HG02884 (cell line): ENCODE measurements around the gene CNIH4.
"Not testable (repeated sequence)": the region's sequence is repeated elsewhere in the genome, so short reads cannot be mapped to it uniquely, and the experiment has no call there.

ENCODE experiments used
- ATAC-seq: cut with Tn5 transposase; IDR thresholded peaks from one replicate; pipeline ENCODE4 v1.9.1; 2021; ENCODE audit warnings: mild to moderate bottlenecking, moderate library complexity; ENCODE audit not compliant: unreplicated experiment

CNIH4 gene

DNA sequence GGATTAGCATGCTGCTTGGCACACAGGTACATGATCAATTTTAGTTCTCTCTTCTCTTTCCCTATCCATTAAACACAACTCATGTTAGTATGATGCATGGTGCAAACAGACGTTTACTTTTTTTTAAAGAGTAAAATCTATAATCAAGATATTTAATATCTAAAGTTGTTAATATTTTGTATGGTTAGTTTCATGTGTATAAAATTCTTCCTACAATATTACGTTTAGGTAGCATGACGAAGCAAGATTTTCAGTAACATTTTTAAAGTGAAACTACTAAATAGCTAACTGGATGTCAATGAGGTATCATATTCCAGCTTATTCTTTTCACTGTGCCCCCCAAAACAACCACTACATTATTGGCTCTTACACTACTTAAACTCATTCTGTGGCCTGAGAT, 36.6 kb downstream of the CNIH4 start:
- no peak for ATAC-seq

DNA sequence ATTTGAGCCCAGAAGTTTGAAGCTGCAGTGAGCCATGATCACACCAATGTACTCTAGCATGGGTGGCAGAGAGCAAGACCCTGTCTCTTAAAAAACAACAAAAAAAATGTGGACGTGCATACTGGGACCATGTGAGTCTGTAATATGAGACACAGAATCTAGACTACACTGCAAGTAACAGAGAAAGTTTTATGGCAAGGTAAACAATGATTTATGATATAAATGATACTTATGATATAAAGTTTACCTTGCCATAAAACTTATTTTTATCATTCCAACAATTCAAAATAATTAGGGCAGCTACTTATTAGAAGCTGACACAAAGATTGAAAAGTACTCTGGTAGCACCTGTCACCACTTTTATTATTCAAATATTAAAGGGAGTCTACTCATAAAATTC, 43.2 kb downstream of the CNIH4 start:
- ATAC-seq, result no peak

DNA sequence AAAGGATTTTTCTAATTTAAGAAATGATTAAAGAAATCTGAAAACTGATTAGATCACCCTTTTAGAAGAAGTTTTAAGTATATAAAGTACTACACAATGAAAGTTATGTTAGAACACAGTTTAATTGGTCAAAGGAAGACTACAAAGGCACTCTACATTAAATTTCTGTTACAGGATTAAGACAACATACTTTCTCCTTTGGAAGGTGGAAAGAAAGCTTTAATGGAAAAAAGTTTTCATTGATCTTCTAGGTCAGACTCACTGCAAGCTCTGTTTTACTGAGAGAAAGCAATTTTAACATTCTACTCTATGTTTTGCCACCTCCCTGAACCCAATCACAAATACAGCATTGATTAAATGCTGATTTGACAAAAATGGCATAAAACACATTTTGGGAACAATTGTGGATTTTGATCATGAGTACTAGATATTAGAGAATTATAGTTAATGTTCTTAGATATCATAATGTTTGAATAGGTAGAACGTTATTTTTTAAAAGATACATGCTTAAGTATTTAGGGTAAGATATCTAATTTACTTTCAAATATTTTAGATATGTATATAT, 45.9 kb downstream of the CNIH4 start:
- ATAC-seq, result no peak

DNA sequence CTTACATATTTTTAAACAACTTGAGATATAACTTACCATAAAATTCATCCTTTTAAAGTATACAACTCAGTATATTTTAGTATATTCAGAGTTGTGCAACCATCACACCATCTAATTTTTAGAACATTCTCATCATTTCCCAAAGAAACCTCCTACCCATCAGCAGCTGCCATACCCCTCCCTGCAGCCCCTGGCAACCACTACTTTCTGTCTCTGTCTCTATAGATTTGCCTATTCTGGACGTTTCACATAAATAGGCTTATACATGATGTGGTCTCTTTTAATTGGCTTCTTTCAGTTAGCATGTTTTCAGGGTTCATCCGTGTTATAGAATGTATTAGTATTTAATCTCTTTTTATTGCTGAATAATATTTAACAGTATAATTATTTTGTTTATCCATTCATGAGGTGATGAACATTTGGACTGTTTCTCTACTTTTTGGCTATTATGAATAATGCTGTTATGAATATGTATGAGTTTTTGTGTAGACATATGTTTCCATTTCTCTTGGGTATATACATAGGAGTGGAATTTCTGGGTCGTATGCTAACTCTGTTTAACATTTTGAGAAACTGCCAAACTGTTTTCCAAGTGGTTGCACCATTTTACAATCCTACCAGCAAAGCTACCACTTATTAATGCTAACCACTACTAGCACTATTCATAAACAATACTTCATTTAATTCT, 48.4 kb downstream of the CNIH4 start:
- ATAC-seq, result no peak

DNA sequence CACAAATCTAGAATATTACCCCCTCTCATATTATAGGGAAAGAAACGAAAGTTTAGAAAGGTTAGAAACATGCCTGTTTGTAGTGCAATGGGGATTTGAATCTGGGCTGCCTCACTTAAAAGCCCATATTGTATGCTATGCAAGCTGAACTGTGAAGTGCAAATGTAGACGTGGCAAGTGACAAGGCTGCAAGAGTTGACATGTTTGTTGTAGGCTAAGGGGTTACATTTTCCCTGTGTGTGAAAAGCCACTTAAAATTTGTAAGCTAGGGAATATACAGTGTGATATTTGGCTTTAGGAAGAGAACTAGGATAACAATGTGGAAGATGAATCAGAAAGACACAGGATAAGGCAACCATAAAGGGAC, 48.9 kb downstream of the CNIH4 start:
- no peak for ATAC-seq

DNA sequence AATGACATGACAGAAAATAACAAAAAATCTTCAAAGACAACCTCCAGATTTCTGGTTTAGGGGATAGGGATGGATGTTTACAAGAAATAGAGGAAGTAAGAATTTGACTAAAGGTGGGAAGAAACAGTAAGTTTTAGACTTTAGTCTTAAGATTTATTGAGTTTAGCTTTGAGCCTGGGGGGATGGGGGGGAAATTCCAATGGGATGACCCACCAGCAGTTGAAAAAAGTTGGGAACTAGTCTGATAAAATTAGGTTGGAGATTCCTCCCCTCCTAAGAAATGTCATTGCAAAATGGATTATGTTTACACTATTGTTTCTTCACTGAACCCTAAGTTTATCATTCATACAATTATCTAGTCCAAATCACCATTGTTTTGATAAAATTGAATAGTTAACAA, 49.5 kb downstream of the CNIH4 start:
- no peak for ATAC-seq

DNA sequence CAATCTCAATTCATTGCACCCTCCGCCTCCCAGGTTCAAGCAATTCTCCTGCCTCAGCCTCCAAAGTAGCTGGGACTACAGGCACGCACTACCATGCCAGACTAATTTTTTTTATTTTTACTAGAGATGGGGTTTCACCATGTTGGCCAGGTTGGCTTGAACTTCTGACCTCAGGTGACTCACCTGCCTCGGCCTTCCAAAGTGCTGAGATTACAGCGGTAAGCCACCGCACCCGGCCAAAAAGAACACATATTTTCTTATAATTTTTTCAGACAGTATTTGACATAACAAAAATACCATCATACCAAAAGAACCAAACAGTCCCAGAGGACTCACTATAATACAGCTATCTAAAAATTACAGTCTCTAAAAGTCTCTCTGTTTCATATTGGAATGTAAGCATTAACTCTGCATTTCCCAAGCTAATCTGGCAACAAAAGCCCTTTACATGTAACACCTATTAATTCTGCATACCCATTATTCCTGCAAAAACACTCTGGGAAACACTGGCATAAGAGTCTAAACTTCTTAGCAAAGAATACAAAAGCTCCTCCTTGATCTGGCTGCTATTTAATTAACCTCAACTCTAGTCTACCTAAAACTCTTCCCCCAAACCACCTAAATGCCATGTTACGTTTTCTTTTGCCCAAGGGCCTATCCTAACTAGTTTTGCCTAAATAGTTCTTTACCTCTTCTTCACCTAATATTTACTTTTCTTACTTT, 51.1 kb downstream of the CNIH4 start:
- no peak for ATAC-seq

DNA sequence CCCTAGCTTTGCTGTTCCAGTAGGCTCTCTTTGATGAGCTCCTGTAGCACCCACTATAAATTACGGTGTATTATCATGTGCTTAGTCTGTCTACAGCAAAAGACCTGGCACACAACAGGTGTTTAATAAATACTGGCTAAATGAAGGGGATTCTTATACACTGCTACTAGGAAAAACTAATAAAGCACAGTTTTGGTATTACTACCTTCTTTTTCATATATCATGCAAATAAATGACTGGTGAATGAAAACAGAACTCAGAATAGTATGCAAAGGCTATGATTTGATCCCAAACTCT, 51.6 kb downstream of the CNIH4 start:
- ATAC-seq, result no peak

DNA sequence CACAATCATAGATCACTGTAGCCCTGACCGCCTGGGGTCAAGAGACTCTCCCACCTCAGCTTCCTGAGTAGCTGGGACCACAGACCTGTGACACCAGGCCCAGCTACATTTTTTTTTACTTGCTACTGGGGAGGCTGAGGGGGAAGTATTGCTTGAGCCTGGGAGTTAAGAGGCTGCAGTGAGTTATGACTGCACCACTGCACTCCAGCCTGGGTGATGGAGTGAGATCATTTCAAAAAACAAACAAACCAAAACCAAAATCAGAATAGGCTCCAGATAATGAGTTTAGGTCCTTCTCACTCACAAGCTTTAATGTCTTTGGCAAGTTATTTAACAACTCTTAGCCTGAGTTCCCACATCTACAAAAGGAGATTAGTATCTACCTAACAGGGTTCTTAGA, 55.1 kb downstream of the CNIH4 start:
- ATAC-seq, result no peak

DNA sequence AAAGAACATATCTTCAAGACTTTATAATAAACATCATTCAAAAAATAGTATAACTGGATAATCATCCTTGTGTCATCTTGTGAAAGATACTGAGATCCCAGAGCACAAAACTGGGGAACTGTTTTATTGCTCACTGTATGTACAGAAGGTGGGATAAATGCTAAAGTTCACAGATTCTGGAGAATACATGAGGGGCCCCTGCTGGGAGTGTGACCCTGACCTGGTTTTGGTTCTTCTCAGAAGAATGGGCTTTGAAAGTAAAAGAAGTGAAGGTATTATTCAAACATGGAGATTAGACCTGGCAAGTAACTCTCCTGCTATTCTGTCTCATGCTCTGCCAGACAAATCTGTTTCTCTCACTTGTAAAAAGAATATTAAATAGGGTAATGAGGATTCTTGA, 63.4 kb downstream of the CNIH4 start:
- no peak for ATAC-seq

DNA sequence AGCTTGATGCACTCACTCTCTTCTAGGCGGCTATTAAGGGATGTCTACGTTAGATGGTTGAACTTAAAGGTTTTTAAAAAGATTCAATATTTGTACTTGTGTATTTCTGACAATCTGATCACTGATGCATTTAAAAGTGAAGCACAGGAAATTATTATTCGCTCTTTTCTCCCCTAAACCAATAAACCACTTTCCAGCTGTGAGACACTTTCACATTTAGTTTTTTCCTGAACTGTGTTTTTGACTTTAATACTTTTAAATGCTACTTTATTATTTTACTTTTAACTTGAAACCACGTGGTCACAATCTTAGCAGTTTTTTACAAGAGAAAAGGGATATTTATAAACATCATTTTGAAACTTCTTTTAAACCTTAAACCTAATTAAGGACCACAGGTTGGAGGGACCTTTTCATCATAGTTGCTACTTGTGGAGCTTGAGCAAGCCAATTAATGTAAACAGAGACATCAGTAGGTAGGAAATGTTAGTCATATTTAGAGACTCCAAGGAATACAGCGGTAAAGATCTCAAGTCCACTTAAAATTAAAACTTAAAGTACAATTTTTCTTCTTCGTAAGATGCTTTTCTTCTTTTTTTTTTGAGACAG, 68.7 kb downstream of the CNIH4 start:
- ATAC-seq, result no peak

DNA sequence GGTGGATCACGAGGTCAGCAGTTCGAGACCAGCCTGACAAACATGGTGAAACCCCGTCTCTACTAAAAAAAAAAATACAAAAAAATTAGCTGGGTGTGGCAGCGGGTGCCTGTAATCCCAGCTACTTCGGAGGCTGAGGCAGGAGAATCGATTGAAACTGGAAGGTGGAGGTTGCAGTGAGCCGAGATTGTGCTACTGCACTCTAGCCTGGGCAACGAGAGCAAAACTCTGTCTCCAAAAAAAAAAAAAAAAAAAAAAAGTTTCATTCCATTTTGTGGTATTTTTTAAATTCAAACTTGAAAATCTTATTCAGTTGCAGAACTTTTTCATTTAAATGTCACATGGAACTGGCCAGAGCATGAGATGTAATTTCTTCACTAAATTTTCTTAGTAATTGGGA, 70.2 kb downstream of the CNIH4 start:
- ATAC-seq, result not testable (repeated sequence)

DNA sequence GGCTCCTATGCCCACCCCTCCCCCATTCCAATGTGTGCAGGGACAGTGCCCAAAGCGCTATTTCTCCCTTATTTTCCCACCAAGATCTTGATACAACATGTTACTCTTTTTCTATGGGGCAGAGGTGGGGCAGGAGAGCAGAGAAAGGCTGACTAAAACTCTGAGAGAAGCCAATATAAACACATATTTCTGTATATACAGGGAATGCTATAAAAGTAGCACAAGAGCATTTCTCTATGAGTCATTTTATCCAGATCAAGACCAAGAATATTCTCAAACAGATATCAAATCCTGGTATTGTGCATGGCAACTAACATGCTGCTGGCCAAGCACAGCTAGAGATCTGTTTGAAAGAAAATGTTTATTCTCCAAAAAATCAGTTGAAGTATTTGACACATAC, 70.7 kb downstream of the CNIH4 start:
- ATAC-seq, result no peak

DNA sequence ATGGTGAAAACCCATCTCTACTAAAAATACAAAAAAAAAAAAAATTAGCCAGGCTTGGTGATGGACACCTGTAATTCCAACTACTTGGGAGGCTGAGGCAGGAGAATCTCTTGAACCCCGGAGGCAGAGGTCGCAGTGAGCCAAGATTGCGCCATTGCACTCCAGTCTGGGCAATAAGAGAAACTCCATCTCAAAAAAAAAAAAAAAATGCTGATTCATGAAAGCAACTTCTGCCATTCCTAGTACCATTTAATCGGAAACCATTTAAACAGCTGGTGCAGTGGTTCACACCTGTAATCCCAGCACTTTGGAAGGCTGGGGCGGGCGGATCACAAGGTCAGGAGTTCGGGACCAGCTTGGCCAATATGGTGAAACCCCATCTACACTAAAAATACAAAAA, 72.0 kb downstream of the CNIH4 start:
- not testable (repeated sequence) for ATAC-seq
